K562 (cell line): ENCODE measurements around the gene PMVK. TPM values are rescaled to one million over a fixed set of nuclear protein-coding genes. Genes with fewer than 3 reads are reported as not detected.

ENCODE experiments used
- BRD4 ChIP-seq: fragments of 200-600 bp; sonication (generic); IDR thresholded peaks from 2 replicates; pipeline ENCODE4 v1.6.1; 2017; ENCODE audit warnings: inconsistent platforms
- BRD9 ChIP-seq: fragments of 450-650 bp; IDR thresholded peaks from 2 replicates; pipeline ENCODE4 v1.6.1; 2018; ENCODE audit warnings: low read depth; ENCODE audit not compliant: partially characterized antibody
- DEAF1 ChIP-seq: fragments of 450-650 bp; formaldehyde crosslinking; IDR thresholded peaks from 2 replicates; pipeline ENCODE4 v1.4.0; 2020; ENCODE audit warnings: mild to moderate bottlenecking, moderate library complexity
- E2F5 ChIP-seq: sonication (generic); formaldehyde crosslinking; IDR thresholded peaks from 2 replicates; pipeline ENCODE4 v1.8.0; 2022; ENCODE audit warnings: mild to moderate bottlenecking, missing genetic modification reagents
- E4F1 ChIP-seq: fragments of 250-450 bp; sonication (Bioruptor Pico); IDR thresholded peaks from 2 replicates; pipeline ENCODE4 v1.5.0; 2021; ENCODE audit warnings: mild to moderate bottlenecking, borderline replicate concordance
- FOXK2 ChIP-seq, 2 experiments: fragments of 450-650 bp; IDR thresholded peaks in 1 of 2; conservative IDR thresholded peaks in 1 of 2; 2 replicates each; pipeline ENCODE4 v1.6.1; 2016; ENCODE audit warnings: low read depth in 2 of 2, mild to moderate bottlenecking in 1 of 2
- HINFP ChIP-seq: fragments of 450-650 bp; conservative IDR thresholded peaks from 2 replicates; pipeline ENCODE4 v1.6.1; 2016; ENCODE audit warnings: missing genetic modification characterization, low read depth, mild to moderate bottlenecking, control low read depth, missing compliant biosample characterization
- IFI16 ChIP-seq: fragments of 250-450 bp; sonication (Bioruptor Pico); IDR thresholded peaks from 2 replicates; pipeline ENCODE4 v2.1.2; 2022; ENCODE audit warnings: mild to moderate bottlenecking, inconsistent platforms
- MEF2D ChIP-seq: conservative IDR thresholded peaks from 2 replicates; pipeline ENCODE4 v1.6.1; 2016; ENCODE audit warnings: low read depth, missing genetic modification characterization, missing compliant biosample characterization
- NCOA4 ChIP-seq: fragments of 450-650 bp; IDR thresholded peaks from 2 replicates; pipeline ENCODE4 v1.6.1; 2018; ENCODE audit warnings: mild to moderate bottlenecking; ENCODE audit not compliant: partially characterized antibody
- NCOR1 ChIP-seq: fragments of 450-650 bp; IDR thresholded peaks from 2 replicates; pipeline ENCODE4 v1.6.1; 2016; ENCODE audit warnings: mild to moderate bottlenecking, moderate library complexity
- PML ChIP-seq: IDR thresholded peaks from 2 replicates; pipeline ENCODE4 v1.6.1; 2012; ENCODE audit warnings: low read length, inconsistent platforms
- RB1 ChIP-seq: fragments of 450-650 bp; IDR thresholded peaks from 2 replicates; pipeline ENCODE4 v1.6.1; 2017; ENCODE audit warnings: low read depth, mild to moderate bottlenecking
- RBM14 ChIP-seq: fragments of 200-400 bp; formaldehyde crosslinking; IDR thresholded peaks from 2 replicates; pipeline ENCODE4 v1.6.1; 2018; ENCODE audit warnings: low read depth, mild to moderate bottlenecking, low read length, moderate library complexity, borderline replicate concordance; ENCODE audit not compliant: insufficient read depth
- RFX1 ChIP-seq: fragments of 450-650 bp; IDR thresholded peaks from 2 replicates; pipeline ENCODE4 v1.6.1; 2016; ENCODE audit warnings: mild to moderate bottlenecking, moderate library complexity
- RHOXF2B ChIP-seq: fragments of 250-450 bp; sonication (Bioruptor Pico); conservative IDR thresholded peaks from 2 replicates; pipeline ENCODE4 v1.5.1; 2021
- SAP30 ChIP-seq: fragments of 200-600 bp; sonication (generic); IDR thresholded peaks from 2 replicates; pipeline ENCODE4 v1.6.1; 2012; ENCODE audit warnings: borderline replicate concordance, low read depth, mild to moderate bottlenecking, moderate library complexity, low read length, control low read depth, inconsistent platforms; ENCODE audit not compliant: insufficient read depth, poor library complexity, severe bottlenecking
- ZNF165 ChIP-seq: fragments of 250-450 bp; sonication (Bioruptor Pico); IDR thresholded peaks from 2 replicates; pipeline ENCODE4 v1.4.0; 2020; ENCODE audit warnings: borderline replicate concordance
- ZNF24 ChIP-seq: fragments of 450-650 bp; IDR thresholded peaks from 2 replicates; pipeline ENCODE4 v1.6.1; 2016
- ZNF253 ChIP-seq: fragments of 250-450 bp; sonication (Bioruptor Pico); conservative IDR thresholded peaks from 2 replicates; pipeline ENCODE4 v1.6.1; 2021; ENCODE audit warnings: mild to moderate bottlenecking
- ZNF274 ChIP-seq: IDR thresholded peaks from 2 replicates; pipeline ENCODE4 v1.6.1; 2011; ENCODE audit warnings: low read depth, mild to moderate bottlenecking, low read length, moderate library complexity, borderline replicate concordance
- ZNF444 ChIP-seq: fragments of 250-450 bp; sonication (Bioruptor Pico); IDR thresholded peaks from 2 replicates; pipeline ENCODE4 v1.4.0; 2020; ENCODE audit warnings: mild to moderate bottlenecking, moderate library complexity
- ZNF696 ChIP-seq: fragments of 250-450 bp; sonication (Bioruptor Pico); conservative IDR thresholded peaks from 2 replicates; pipeline ENCODE4 v1.4.0; 2020; ENCODE audit warnings: mild to moderate bottlenecking, moderate library complexity
- ZNF764 ChIP-seq: fragments of 250-450 bp; sonication (Bioruptor Pico); IDR thresholded peaks from 2 replicates; pipeline ENCODE4 v1.4.0; 2020; ENCODE audit warnings: low read depth, mild to moderate bottlenecking, moderate library complexity
- polyA plus RNA-seq, 8 experiments: library from polyadenylated mRNA; depleted of rRNA in 4 of 8; stranded (reverse) in 5 of 8; unstranded in 3 of 8; fragments of >200 nt; fragmentation: Nextera tagmentation in 2 of 8; fragmentation: Illumina TruSeq in 1 of 8; extraction: Ambion mirVana in 2 of 8; extraction: Trizol in 1 of 8; gene quantifications; 2 replicates each; pipeline versions ENCODE4 v1.2.1 to v1.2.3, GENCODE V29; 2011 to 2014; ENCODE audit warnings: inconsistent platforms in 1 of 8, missing spikeins in 1 of 8
- total RNA-seq, 7 experiments: library from RNA; depleted of rRNA in 6 of 7; stranded (reverse); fragments of >200 nt in 6 of 7; fragmentation: Illumina TruSeq in 2 of 7; extraction: Trizol in 2 of 7; gene quantifications; 2 replicates each; pipeline versions ENCODE4 v1.2.1 to v1.2.3, GENCODE V29; 2011 to 2021; ENCODE audit warnings: low replicate concordance in 1 of 7

The PMVK gene
- total and polyA plus RNA-seq, 9 of the 15 experiments (the other 6 are each of a cell fraction or from before 2014, with no cell fraction given) = 1.1 to 15.3 (median 6.3) TPM

- TF ChIP-seq IFI16 (CRISPR knock-in tag) (no peak), NCOA4 (no peak), RBM14 (no peak), ZNF165 (CRISPR knock-in tag) (no peak), ZNF764 (CRISPR knock-in tag) (no peak), ZNF274 (no peak), E2F5 (CRISPR knock-in tag) (peak; percentile 99), SAP30 (peak; percentile 41), ZNF253 (CRISPR knock-in tag) (no peak), PML (0 out of 2 replicates have a peak, but pooled peaks have one; percentile 11), MEF2D (tag) (no peak; the same call in 1 of the 2 replicates), E4F1 (CRISPR knock-in tag) (no peak), ZNF696 (CRISPR knock-in tag) (no peak), DEAF1 (0 out of 2 replicates have a peak, but pooled peaks have one; percentile 3), BRD4 (no peak), BRD9 (peak; percentile 11), ZNF24 (no peak), FOXK2 (conservative IDR thresholded peaks at IDR 0.05 in 1 of 2, IDR thresholded peaks at IDR 0.05 in 1 of 2; ENCODE audit: low read depth in 2 of 2) (peak in 1 of 2 experiments; percentile 98), ZNF444 (CRISPR knock-in tag) (no peak), RFX1 (no peak), HINFP (tag) (no peak), NCOR1 (no peak), RHOXF2B (CRISPR knock-in tag) (no peak), RB1 (peak; percentile 95)
These were observed at the start of gene PMVK (continued) for GRCh38 chr1:154936555-154937084.
